Brain microvascular endothelial cell (primary cell): Measurements from ENCODE around the gene SNX18.
A peak's percentile ranks its signal among the peaks of the same experiment; 100 is the strongest.

Experiments used
- DNase-seq: peaks from one replicate; pipeline ENCODE4 v3.0.0-alpha.2; 2020
- H3K27ac ChIP-seq: fragments of 250-450 bp; sonication (Bioruptor Pico); 2 replicates; pipeline ENCODE4 v1.5.1; 2020; ENCODE audit warnings: mild to moderate bottlenecking, moderate library complexity
- H3K27me3 ChIP-seq: fragments of 250-450 bp; sonication (Bioruptor Pico); replicated peaks from 2 replicates; pipeline ENCODE4 v1.5.1; 2020; ENCODE audit warnings: mild to moderate bottlenecking
- H3K36me3 ChIP-seq: fragments of 250-450 bp; sonication (Bioruptor Pico); replicated peaks from 2 replicates; pipeline ENCODE4 v1.5.1; 2020; ENCODE audit warnings: mild to moderate bottlenecking
- H3K4me3 ChIP-seq: 2 replicates; pipeline ENCODE4 v1.5.1; 2011; ENCODE audit warnings: low read depth, mild to moderate bottlenecking, control low read depth, low read length, moderate library complexity
- CTCF ChIP-seq: IDR thresholded peaks from 2 replicates; pipeline ENCODE4 v1.5.1; 2011; ENCODE audit warnings: low read depth, mild to moderate bottlenecking, moderate library complexity, low read length, control low read depth, inconsistent platforms; ENCODE audit errors: missing control alignments
- in situ Hi-C: cut with HindIII; loops from 2 replicates; pipeline ENCODE4 v1.10.0; 2017; ENCODE audit warnings: low sequenced_read_pairs, low pct_ligation_motif_present

The SNX18 gene

DNA sequence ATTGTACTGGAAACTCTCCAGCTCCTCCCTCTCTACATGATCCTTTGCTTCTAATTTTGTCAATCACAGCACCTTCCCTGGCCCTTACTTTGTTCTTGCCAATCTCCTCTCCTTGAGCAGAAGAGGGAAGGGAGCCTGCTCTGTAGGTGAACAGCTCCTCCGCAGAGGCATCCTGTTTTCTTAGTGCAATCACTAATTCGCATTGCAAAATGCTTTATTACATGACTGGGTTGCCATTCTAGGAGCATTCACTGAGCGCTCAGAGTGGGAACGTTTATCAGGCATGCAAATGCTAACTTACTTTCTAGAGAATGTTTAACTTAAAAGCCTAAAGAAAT lies 416 bp upstream of the SNX18 start:
- peak overlapping the region; percentile 41 for H3K4me3 ChIP-seq
- no peak for TF ChIP-seq CTCF
- no peak overlapping the region for H3K27ac ChIP-seq
- DNase-seq, result no peak
- in situ Hi-C loops, result no loop called here
- H3K27me3 ChIP-seq, result no peaks in the 10 kb centered on the region
- H3K36me3 ChIP-seq, result no peaks in the 10 kb centered on the region

GRCh38 chr5:54518146-54518817 lies 723 bp downstream of the SNX18 start:
- in situ Hi-C loops, result no loop called here
- Histone ChIP-seq H3K27me3 (no peaks in the 10 kb centered on the region), H3K27ac (peak overlapping the region; percentile 60), H3K36me3 (no peaks in the 10 kb centered on the region), H3K4me3 (peak overlapping the region; percentile 62)
- DNase-seq, result no peak
- TF ChIP-seq CTCF, result no peak

- DNase-seq, result no peak
- no peaks in the 10 kb centered on the region for H3K36me3 ChIP-seq
- in situ Hi-C loops, result no loop called here
- H3K27me3 ChIP-seq, result no peaks in the 10 kb centered on the region
- no peak for TF ChIP-seq CTCF
- H3K27ac ChIP-seq, result no peak overlapping the region
- H3K4me3 ChIP-seq, result peak overlapping the region; percentile 62
Observed at GRCh38 chr5:54518818-54519508, 1.4 kb downstream of the SNX18 start.

GRCh38 chr5:54519509-54519876 lies 1.9 kb downstream of the SNX18 start:
- peak overlapping the region; percentile 62 for H3K4me3 ChIP-seq
- H3K27ac ChIP-seq, result no peak overlapping the region
- no peak for DNase-seq
- TF ChIP-seq CTCF, result no peak
- H3K27me3 ChIP-seq, result no peaks in the 10 kb centered on the region
- no peaks in the 10 kb centered on the region for H3K36me3 ChIP-seq
- in situ Hi-C loops, result no loop called here

DNA sequence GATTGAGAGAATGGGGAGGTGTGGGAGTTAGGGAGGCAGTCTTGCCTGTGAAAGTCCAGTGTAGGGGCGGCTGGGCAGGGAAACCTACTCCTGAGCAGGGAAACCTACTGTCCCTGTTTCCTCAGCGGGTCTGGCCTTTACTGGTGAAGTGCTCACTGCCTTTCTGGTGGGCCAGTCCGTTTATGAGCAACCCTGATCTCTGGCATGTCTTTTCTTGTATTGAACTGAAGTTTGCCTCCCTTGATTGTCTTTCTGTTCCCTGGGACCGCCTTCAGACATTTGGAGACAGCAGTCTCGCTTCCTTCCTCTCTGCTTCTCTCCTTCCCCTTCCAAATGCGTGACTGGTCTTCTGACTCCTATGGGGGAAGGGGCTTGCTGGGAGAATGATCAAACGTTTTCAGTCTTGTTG lies 2.9 kb downstream of the SNX18 start:
- in situ Hi-C loops, result no loop called here
- Histone ChIP-seq H3K36me3 (no peaks in the 10 kb centered on the region), H3K4me3 (peak overlapping the region; percentile 62), H3K27ac (peak overlapping the region; percentile 62), H3K27me3 (no peaks in the 10 kb centered on the region)
- no peak for DNase-seq
- TF ChIP-seq CTCF, result no peak

GRCh38 chr5:54520940-54521339 lies 3.4 kb downstream of the SNX18 start:
- Histone ChIP-seq H3K4me3 (peak overlapping the region; percentile 62), H3K27ac (peak overlapping the region; percentile 62), H3K27me3 (no peaks in the 10 kb centered on the region), H3K36me3 (no peaks in the 10 kb centered on the region)
- DNase-seq, result no peak
- TF ChIP-seq CTCF, result no peak
- in situ Hi-C loops, result no loop called here
